GM12878 (cell line): ENCODE measurements around the gene AFAP1L2. TPM values are rescaled to one million over a fixed set of nuclear protein-coding genes. Genes with fewer than 3 reads are reported as not detected.

Experiments
- ATAC-seq: fragments of 200-7000 bp; cut with Tn5 transposase; 3 replicates; pipeline ENCODE4 v1.9.1; 2020; ENCODE audit warnings: mild to moderate bottlenecking, moderate library complexity
- BruUV-seq: library from RNA; stranded (reverse); fragments of 400-500 nt; replicated peaks from 2 replicates; lab custom pipeline; 2021; lab: Mats Ljungman, UMichigan
- CTCF ChIA-PET: fragments of 300-600 bp; sonication (Branson Sonifier 250); formaldehyde crosslinking; extraction: SDS; loops from one replicate; lab custom pipeline; 2021; ENCODE audit warnings: inconsistent platforms; lab: Yijun Ruan, JAX
- POLR2A ChIA-PET: fragments of 350-600 bp; formaldehyde crosslinking; extraction: SDS; loops from one replicate; lab custom pipeline; 2021; ENCODE audit warnings: inconsistent platforms; lab: Charles Lee
- RAD21 ChIA-PET: fragments of 300-600 bp; sonication (Branson Sonifier 250); formaldehyde crosslinking; loops from one replicate; lab custom pipeline; 2023; ENCODE audit warnings: antibody characterized with exemption; ENCODE audit not compliant: unreplicated experiment; lab: Charles Lee
- SMC1A ChIA-PET: fragments of 300-600 bp; sonication (Branson Sonifier 250); formaldehyde crosslinking; loops from one replicate; lab custom pipeline; 2023; ENCODE audit not compliant: unreplicated experiment, uncharacterized antibody; lab: Charles Lee
- DNase-seq: peaks from one replicate; pipeline ENCODE4 v3.0.0-alpha.2; 2011; ENCODE audit warnings: low read depth, low spot score
- FAIRE-seq: peaks from 3 replicates; lab custom pipeline; 2011; peaks lifted over from hg19 to GRCh38; lab: Jason Lieb, UNC
- H2AFZ ChIP-seq: 2 replicates; pipeline ENCODE4 v1.6.0; 2011; ENCODE audit warnings: low read depth, low read length, control low read depth; ENCODE audit not compliant: control insufficient read depth
- H3K27ac ChIP-seq: 2 replicates; pipeline ENCODE4 v1.5.1; 2011; ENCODE audit warnings: control low read depth; ENCODE audit not compliant: control insufficient read depth, insufficient read depth
- H3K27me3 ChIP-seq, 2 experiments: replicated peaks in 1 of 2; 2 replicates each; pipeline versions ENCODE4 v1.6.0 to v1.6.1; 2011; ENCODE audit warnings: low read length in 1 of 2; ENCODE audit not compliant: control insufficient read depth in 2 of 2, insufficient read depth in 2 of 2
- H3K36me3 ChIP-seq, 2 experiments: 2 replicates each; pipeline ENCODE4 v1.5.1; 2011; ENCODE audit warnings: low read length in 1 of 2; ENCODE audit not compliant: control insufficient read depth in 2 of 2, insufficient read depth in 2 of 2
- H3K4me1 ChIP-seq: 2 replicates; pipeline ENCODE4 v1.6.1; 2011; ENCODE audit warnings: mild to moderate bottlenecking, low read length, moderate library complexity, mixed read lengths; ENCODE audit not compliant: control insufficient read depth, insufficient read depth
- H3K4me2 ChIP-seq: 2 replicates; pipeline ENCODE4 v1.6.0; 2011; ENCODE audit warnings: control low read depth; ENCODE audit not compliant: control insufficient read depth, insufficient read depth
- H3K4me3 ChIP-seq: fragments of 200-600 bp; sonication (generic); 2 replicates; pipeline ENCODE4 v1.5.1; 2016
- H3K79me2 ChIP-seq: 2 replicates; pipeline ENCODE4 v1.6.0; 2011; ENCODE audit warnings: low read length; ENCODE audit not compliant: control insufficient read depth, insufficient read depth
- H3K9ac ChIP-seq: 2 replicates; pipeline ENCODE4 v1.8.0; 2011; ENCODE audit warnings: low read length, control low read depth, mixed read lengths; ENCODE audit not compliant: control insufficient read depth, insufficient read depth
- H3K9me3 ChIP-seq: replicated peaks from 3 replicates; pipeline ENCODE4 v1.5.1; 2011; ENCODE audit warnings: mild to moderate bottlenecking, low read length; ENCODE audit not compliant: control insufficient read depth, insufficient read depth
- H4K20me1 ChIP-seq: 2 replicates; pipeline ENCODE4 v1.6.0; 2011; ENCODE audit not compliant: control insufficient read depth, insufficient read depth
- CHD2 ChIP-seq: IDR thresholded peaks from 2 replicates; pipeline ENCODE4 v1.6.1; 2011; ENCODE audit warnings: low read depth, low read length, improper control_type of control experiment, borderline replicate concordance
- EP300 ChIP-seq, 2 experiments: fragments of 150-350 bp in 1 of 2; IDR thresholded peaks; 2 replicates each; pipeline ENCODE4 v1.6.1; 2011 to 2012; ENCODE audit warnings: low read depth in 2 of 2, low read length in 2 of 2, borderline replicate concordance in 1 of 2, improper control_type of control experiment in 1 of 2, inconsistent platforms in 1 of 2; ENCODE audit not compliant: control insufficient read depth in 1 of 2
- IRF3 ChIP-seq: fragments of 450-650 bp; IDR thresholded peaks from 2 replicates; pipeline ENCODE4 v1.6.1; 2014; ENCODE audit warnings: mild to moderate bottlenecking
- IRF4 ChIP-seq: IDR thresholded peaks from 2 replicates; pipeline ENCODE4 v1.6.1; 2011; ENCODE audit warnings: low read depth, low read length
- NFYA ChIP-seq: IDR thresholded peaks from 2 replicates; pipeline ENCODE4 v1.6.1; 2011; ENCODE audit warnings: low read depth, mild to moderate bottlenecking, low read length, improper control_type of control experiment, borderline replicate concordance
- NRF1 ChIP-seq: conservative IDR thresholded peaks from 2 replicates; pipeline ENCODE4 v1.6.1; 2011; ENCODE audit warnings: mild to moderate bottlenecking, low read depth, low read length, improper control_type of control experiment
- PML ChIP-seq: IDR thresholded peaks from 2 replicates; pipeline ENCODE4 v1.6.1; 2012; ENCODE audit warnings: low read length, inconsistent platforms
- POLR2AphosphoS2 ChIP-seq: IDR thresholded peaks from 2 replicates; pipeline ENCODE4 v1.6.1; 2011; ENCODE audit warnings: low read depth, mild to moderate bottlenecking, low read length, improper control_type of control experiment, moderate library complexity
- RAD51 ChIP-seq: fragments of 450-650 bp; IDR thresholded peaks from 2 replicates; pipeline ENCODE4 v1.6.1; 2016; ENCODE audit warnings: moderate library complexity, mild to moderate bottlenecking, inconsistent platforms
- SMAD5 ChIP-seq: IDR thresholded peaks from 2 replicates; pipeline ENCODE4 v1.6.1; 2016; ENCODE audit warnings: antibody characterized with exemption, low read depth
- TARDBP ChIP-seq: IDR thresholded peaks from 2 replicates; pipeline ENCODE4 v1.6.1; 2016; ENCODE audit warnings: borderline replicate concordance
- ZBED1 ChIP-seq: IDR thresholded peaks from 2 replicates; pipeline ENCODE4 v1.6.1; 2016; ENCODE audit warnings: borderline replicate concordance
- ZBTB4 ChIP-seq: fragments of 450-650 bp; formaldehyde crosslinking; IDR thresholded peaks from 2 replicates; pipeline ENCODE4 v1.4.0; 2022; ENCODE audit warnings: mild to moderate bottlenecking, moderate library complexity
- ZNF622 ChIP-seq: fragments of 450-650 bp; IDR thresholded peaks from 2 replicates; pipeline ENCODE4 v1.6.1; 2017; ENCODE audit warnings: mild to moderate bottlenecking, inconsistent platforms
- WGBS: methylation state at CpG from one replicate; pipeline ENCODE4 v1.1.6; 2016; ENCODE audit warnings: low lambda C conversion rate; ENCODE audit not compliant: insufficient replicate concordance, insufficient coverage; ENCODE audit errors: missing lambda C conversion rate; 5-methylcytosine and 5-hydroxymethylcytosine counted together
- in situ Hi-C: fragments of 300-500 bp; cut with MboI; formaldehyde crosslinking; loops from 9 replicates; pipeline ENCODE4 v1.14.3; 2018; ENCODE audit warnings: mixed read lengths
- intact Hi-C: fragments of 100-400 bp; cut with micrococcal nuclease; formaldehyde crosslinking; loops from one replicate; pipeline ENCODE4 v1.14.2; 2022; ENCODE audit not compliant: unreplicated experiment
- polyA plus RNA-seq, 11 experiments: library from polyadenylated mRNA; depleted of rRNA in 4 of 11; unstranded in 6 of 11; stranded (reverse) in 5 of 11; fragments of >200 nt; fragmentation: Nextera tagmentation in 4 of 11; fragmentation: Illumina TruSeq in 1 of 11; extraction: Ambion mirVana in 4 of 11; extraction: Trizol in 1 of 11; gene quantifications; 1 replicate in 1 of 11; 2 replicates in 10 of 11; pipeline versions ENCODE4 v1.2.1 to v1.2.3, GENCODE V29; 2011 to 2016; ENCODE audit warnings: inconsistent platforms in 2 of 11, missing spikeins in 2 of 11, low read depth in 1 of 11
- total RNA-seq, 4 experiments: library from RNA; depleted of rRNA in 3 of 4; stranded (reverse); fragments of >200 nt in 3 of 4; fragmentation: Illumina TruSeq in 1 of 4; extraction: Trizol in 1 of 4; gene quantifications; 2 replicates each; pipeline versions ENCODE4 v1.2.1 to v1.2.3, GENCODE V29; 2013 to 2021
- TF ChIP-seq, protein P1 (sequence below): fragments of 450-650 bp; IDR thresholded peaks from 2 replicates; pipeline ENCODE4 v1.6.1; 2017; ENCODE audit warnings: mild to moderate bottlenecking

The AFAP1L2 gene
- total and polyA plus RNA-seq, 10 of the 15 experiments (the other 5 are each of a cell fraction or from before 2014, with no cell fraction given), result 0.03 to 4.0 (median 0.34) TPM

GRCh38 chr10:114301177-114301576 lies 103.1 kb downstream of the AFAP1L2 start:
- no peak overlapping the region for H3K4me2 ChIP-seq
- TF ChIP-seq TARDBP (no peak), IRF4 (no peak), NFYA (no peak), SMAD5 (no peak), IRF3 (no peak), ZBTB4 (CRISPR knock-in tag) (no peak), ZBED1 (no peak), NRF1 (no peak), ZNF622 (no peak), POLR2AphosphoS2 (no peak), PML (no peak), EP300 (IDR thresholded peaks at IDR 0.05; ENCODE audit: borderline replicate concordance in 1 of 2, control insufficient read depth in 1 of 2, low read depth in 2 of 2, low read length in 2 of 2) (no peak), CHD2 (no peak), RAD51 (no peak)
- TF ChIP-seq, protein P1, sequence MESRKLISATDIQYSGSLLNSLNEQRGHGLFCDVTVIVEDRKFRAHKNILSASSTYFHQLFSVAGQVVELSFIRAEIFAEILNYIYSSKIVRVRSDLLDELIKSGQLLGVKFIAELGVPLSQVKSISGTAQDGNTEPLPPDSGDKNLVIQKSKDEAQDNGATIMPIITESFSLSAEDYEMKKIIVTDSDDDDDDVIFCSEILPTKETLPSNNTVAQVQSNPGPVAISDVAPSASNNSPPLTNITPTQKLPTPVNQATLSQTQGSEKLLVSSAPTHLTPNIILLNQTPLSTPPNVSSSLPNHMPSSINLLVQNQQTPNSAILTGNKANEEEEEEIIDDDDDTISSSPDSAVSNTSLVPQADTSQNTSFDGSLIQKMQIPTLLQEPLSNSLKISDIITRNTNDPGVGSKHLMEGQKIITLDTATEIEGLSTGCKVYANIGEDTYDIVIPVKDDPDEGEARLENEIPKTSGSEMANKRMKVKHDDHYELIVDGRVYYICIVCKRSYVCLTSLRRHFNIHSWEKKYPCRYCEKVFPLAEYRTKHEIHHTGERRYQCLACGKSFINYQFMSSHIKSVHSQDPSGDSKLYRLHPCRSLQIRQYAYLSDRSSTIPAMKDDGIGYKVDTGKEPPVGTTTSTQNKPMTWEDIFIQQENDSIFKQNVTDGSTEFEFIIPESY, result no peak
- TF ChIP-seq, all 136 proteins: peak for 0
- no peak overlapping the region for H3K9ac ChIP-seq
- no TSS peak for BruUV-seq
- no peak overlapping the region for H2AFZ ChIP-seq
- intact Hi-C loops, result loop anchor here (5.0 kb wide), 3 partner anchors 246 to 504 kb away; no protein-coding TSS in a partner anchor
- no peaks in the 10 kb centered on the region for H3K27me3 ChIP-seq
- no peak overlapping the region for H3K4me3 ChIP-seq
- no peaks in the 10 kb centered on the region for H3K36me3 ChIP-seq
- in situ Hi-C loops, result loop anchor here (5.0 to 25.0 kb wide), 4 partner anchors 89 to 824 kb away; no protein-coding TSS in a partner anchor
- no peak overlapping the region for H3K27ac ChIP-seq
- ChIA-PET RAD21 (no interaction called here), CTCF (interaction anchor here (0.5 to 0.7 kb wide), 2 partner anchors 11 to 1940 kb away, joined by 3 read pairs; no protein-coding TSS in a partner anchor), SMC1A (interaction anchor here (0.6 kb wide), 1 partner anchor 276 kb away, joined by 3 read pairs; no protein-coding TSS in a partner anchor), POLR2A (no interaction called here)
- DNase-seq (no peak), FAIRE-seq (no peak), ATAC-seq (no peak)
- 38% methylated on average over 9 of the region's 9 CpGs for WGBS
- H3K9me3 ChIP-seq, result no peaks in the 10 kb centered on the region; the same call in 2 of the 3 replicates
- no peaks in the 10 kb centered on the region for H3K79me2 ChIP-seq
- peaks cover 8% of the 10 kb centered on the region for H3K4me1 ChIP-seq
- no peaks in the 10 kb centered on the region for H4K20me1 ChIP-seq
